NT2/D1 (cell line): ENCODE data around the gene RNASE8.

ENCODE experiments used
- YY1 ChIP-seq: IDR thresholded peaks from 2 replicates; pipeline ENCODE4 v1.6.1; 2011; ENCODE audit not compliant: insufficient read length, insufficient read depth
- ZNF274 ChIP-seq: IDR thresholded peaks from 2 replicates; pipeline ENCODE4 v1.6.1; 2011; ENCODE audit warnings: mild to moderate bottlenecking, low read depth, low read length

GRCh38 chr14:21043387-21043973 is 14.1 kb upstream of the RNASE8 start:
- TF ChIP-seq YY1, result no peak
- no peak for TF ChIP-seq ZNF274
